ENCODE data around the gene C6orf52.

- no peak for TF ChIP-seq SP1 (IDR thresholded peaks at IDR 0.05)
- no peak for TF ChIP-seq BHLHE40 (IDR thresholded peaks at IDR 0.05; ENCODE audit: borderline replicate concordance)
- TF ChIP-seq ZNF384 (IDR thresholded peaks at IDR 0.05) = no peak
- no peak for TF ChIP-seq FOXK2 (IDR thresholded peaks at IDR 0.05)
Measured at GRCh38 chr6:10685092-10685915, 9.1 kb downstream of the C6orf52 start.

All from HEK293T (cell line).